K562 (cell line): ENCODE measurements around the gene CD99L2.

Experiments used
- DPF2 ChIP-seq: fragments of 450-650 bp; IDR thresholded peaks from 2 replicates; pipeline ENCODE4 v1.6.1; 2016
- EZH2 ChIP-seq: IDR thresholded peaks from 2 replicates; pipeline ENCODE4 v1.6.1; 2012; ENCODE audit warnings: low read depth, mild to moderate bottlenecking, inconsistent platforms, low read length, borderline replicate concordance
- NFYB ChIP-seq: IDR thresholded peaks from 2 replicates; pipeline ENCODE4 v1.6.1; 2011; ENCODE audit warnings: mild to moderate bottlenecking, moderate library complexity; ENCODE audit not compliant: insufficient read length; ENCODE audit errors: extremely low read depth
- SAP30 ChIP-seq: fragments of 200-600 bp; sonication (generic); IDR thresholded peaks from 2 replicates; pipeline ENCODE4 v1.6.1; 2012; ENCODE audit warnings: borderline replicate concordance, low read depth, mild to moderate bottlenecking, moderate library complexity, low read length, control low read depth, inconsistent platforms; ENCODE audit not compliant: insufficient read depth, poor library complexity, severe bottlenecking
- ZNF24 ChIP-seq: fragments of 450-650 bp; IDR thresholded peaks from 2 replicates; pipeline ENCODE4 v1.6.1; 2016
- ZNF445 ChIP-seq: fragments of 250-450 bp; sonication (Bioruptor Pico); IDR thresholded peaks from 2 replicates; pipeline ENCODE4 v1.4.0; 2020; ENCODE audit warnings: low read depth, mild to moderate bottlenecking, moderate library complexity
- TF ChIP-seq, protein P1 (sequence below), 2 experiments: fragments of 450-650 bp in 1 of 2; sonication (generic) in 1 of 2; formaldehyde crosslinking in 1 of 2; IDR thresholded peaks in 1 of 2; conservative IDR thresholded peaks in 1 of 2; 2 replicates each; pipeline versions ENCODE4 v1.6.1 to v1.8.1; 2016 to 2023; ENCODE audit warnings: mild to moderate bottlenecking in 2 of 2, moderate library complexity in 2 of 2, inconsistent platforms in 1 of 2, missing genetic modification reagents in 1 of 2
- TF ChIP-seq, protein P2 (sequence below): IDR thresholded peaks from 3 replicates; pipeline ENCODE4 v1.6.1; 2011; ENCODE audit warnings: borderline replicate concordance, mild to moderate bottlenecking; ENCODE audit not compliant: insufficient read length, insufficient read depth

DNA sequence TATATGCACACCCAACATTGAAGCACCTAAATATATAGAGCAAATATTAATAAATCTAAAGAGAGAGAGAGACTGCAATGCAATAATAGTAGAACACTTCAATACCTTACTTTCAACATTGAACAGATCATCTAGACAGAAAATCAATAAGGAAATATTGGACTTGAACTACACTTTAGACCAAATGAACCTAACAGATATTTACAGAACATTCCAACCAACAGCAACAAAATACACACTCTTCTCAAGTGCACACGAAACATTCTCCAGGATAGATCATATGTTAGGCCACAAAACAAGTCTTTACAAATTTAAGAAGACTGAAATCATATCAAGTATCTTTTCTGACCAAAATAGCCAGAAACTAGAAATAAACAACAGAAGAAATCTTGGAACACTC lies 66.6 kb downstream of the CD99L2 start:
- TF ChIP-seq EZH2: no peak
- TF ChIP-seq SAP30: no peak
- no peak for TF ChIP-seq ZNF24
- TF ChIP-seq NFYB: no peak
- TF ChIP-seq, protein P1, sequence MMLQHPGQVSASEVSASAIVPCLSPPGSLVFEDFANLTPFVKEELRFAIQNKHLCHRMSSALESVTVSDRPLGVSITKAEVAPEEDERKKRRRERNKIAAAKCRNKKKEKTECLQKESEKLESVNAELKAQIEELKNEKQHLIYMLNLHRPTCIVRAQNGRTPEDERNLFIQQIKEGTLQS (IDR thresholded peaks at IDR 0.05): no peak
- TF ChIP-seq, protein P1 (CRISPR knock-in tag; conservative IDR thresholded peaks at IDR 0.05): no peak
- no peak for TF ChIP-seq ZNF445
- TF ChIP-seq DPF2: no peak
- TF ChIP-seq, protein P2, sequence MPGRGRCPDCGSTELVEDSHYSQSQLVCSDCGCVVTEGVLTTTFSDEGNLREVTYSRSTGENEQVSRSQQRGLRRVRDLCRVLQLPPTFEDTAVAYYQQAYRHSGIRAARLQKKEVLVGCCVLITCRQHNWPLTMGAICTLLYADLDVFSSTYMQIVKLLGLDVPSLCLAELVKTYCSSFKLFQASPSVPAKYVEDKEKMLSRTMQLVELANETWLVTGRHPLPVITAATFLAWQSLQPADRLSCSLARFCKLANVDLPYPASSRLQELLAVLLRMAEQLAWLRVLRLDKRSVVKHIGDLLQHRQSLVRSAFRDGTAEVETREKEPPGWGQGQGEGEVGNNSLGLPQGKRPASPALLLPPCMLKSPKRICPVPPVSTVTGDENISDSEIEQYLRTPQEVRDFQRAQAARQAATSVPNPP: no peak
